HG02970 (cell line): ENCODE data around the gene CD96.
A peak's percentile ranks its signal among the peaks of the same experiment; 100 is the strongest.
"Not testable (repeated sequence)": the region's sequence is repeated elsewhere in the genome, so short reads cannot be mapped to it uniquely, and the experiment has no call there.

Source experiments
- ATAC-seq: cut with Tn5 transposase; IDR thresholded peaks from one replicate; pipeline ENCODE4 v1.9.1; 2021; ENCODE audit warnings: mild to moderate bottlenecking, moderate library complexity, moderate number of reproducible peaks; ENCODE audit not compliant: unreplicated experiment, low FRiP score

The CD96 gene

GRCh38 chr3:111668326-111668725, 126.3 kb downstream of the CD96 start:
- no peak for ATAC-seq

GRCh38 chr3:111668888-111669488, 127.0 kb downstream of the CD96 start:
- ATAC-seq = no peak

GRCh38 chr3:111669926-111670630, 128.1 kb downstream of the CD96 start:
- no peak for ATAC-seq

GRCh38 chr3:111672461-111672860, 130.5 kb downstream of the CD96 start:
- not testable (repeated sequence) for ATAC-seq

GRCh38 chr3:111675846-111676210, 133.8 kb downstream of the CD96 start:
- no peak for ATAC-seq

GRCh38 chr3:111676211-111677006, 134.4 kb downstream of the CD96 start:
- no peak for ATAC-seq

- no peak for ATAC-seq
Measured at GRCh38 chr3:111677007-111677392, 135.0 kb downstream of the CD96 start.

GRCh38 chr3:111681661-111682426, 139.8 kb downstream of the CD96 start:
- no peak for ATAC-seq

- ATAC-seq = no peak
Measured at GRCh38 chr3:111684640-111685039, 142.6 kb downstream of the CD96 start.

- no peak for ATAC-seq
Measured at GRCh38 chr3:111688190-111688800, 146.3 kb downstream of the CD96 start.

GRCh38 chr3:111690242-111690641, 148.2 kb downstream of the CD96 start:
- peak; percentile 85 for ATAC-seq

GRCh38 chr3:111691293-111691909, 149.4 kb downstream of the CD96 start:
- ATAC-seq = no peak

GRCh38 chr3:111692593-111693552, 150.9 kb downstream of the CD96 start:
- ATAC-seq = no peak

GRCh38 chr3:111694471-111694870, 152.5 kb downstream of the CD96 start:
- no peak for ATAC-seq

GRCh38 chr3:111695636-111696117, 153.7 kb downstream of the CD96 start:
- ATAC-seq = no peak

- no peak for ATAC-seq
Measured at GRCh38 chr3:111700054-111700453, 158.1 kb downstream of the CD96 start.

- ATAC-seq = no peak
Measured at GRCh38 chr3:111701292-111701906, 159.4 kb downstream of the CD96 start.
